SU-DHL-6 (cell line): Measurements from ENCODE around the gene CDK5RAP2.

Source experiments
- CTCF ChIP-seq: fragments of 200-600 bp; sonication (generic); IDR thresholded peaks from one replicate; pipeline ENCODE4 v1.5.1; 2017; ENCODE audit warnings: antibody characterized with exemption, mild to moderate bottlenecking, low read length, moderate library complexity; ENCODE audit not compliant: insufficient read depth, poor library complexity, severe bottlenecking
- EZH2phosphoT487 ChIP-seq: fragments of 200-600 bp; sonication (generic), shearing (Covaris generic); conservative IDR thresholded peaks from 2 replicates; pipeline ENCODE4 v1.6.1; 2018; ENCODE audit warnings: mild to moderate bottlenecking, antibody characterized with exemption, low read length, moderate library complexity, mixed read lengths

- TF ChIP-seq CTCF (no peak), EZH2phosphoT487 (no peak)
Observed at GRCh38 chr9:120628207-120628924, 48.4 kb upstream of the CDK5RAP2 start.
